NT2/D1 (cell line): ENCODE results near the gene RASL11A.

Experiments used
- YY1 ChIP-seq: IDR thresholded peaks from 2 replicates; pipeline ENCODE4 v1.6.1; 2011; ENCODE audit not compliant: insufficient read length, insufficient read depth
- ZNF274 ChIP-seq: IDR thresholded peaks from 2 replicates; pipeline ENCODE4 v1.6.1; 2011; ENCODE audit warnings: mild to moderate bottlenecking, low read depth, low read length

GRCh38 chr13:27250833-27251165 lies 19.8 kb upstream of the RASL11A start:
- TF ChIP-seq ZNF274 (no peak), YY1 (no peak)
